WTC11 (cell line): ENCODE data around the gene SH2D4B. TPM values are rescaled to one million over a fixed set of nuclear protein-coding genes. Genes with fewer than 3 reads are reported as not detected.

Experiments
- ATAC-seq: fragments of 200-7000 bp; cut with Tn5 transposase; 2 replicates; pipeline ENCODE4 v1.10.0; 2021; ENCODE audit warnings: mild to moderate bottlenecking, moderate library complexity
- CTCF ChIA-PET: fragments of 300-600 bp; sonication (Branson Sonifier 250); formaldehyde crosslinking; loops from one replicate; lab custom pipeline; 2021; ENCODE audit warnings: antibody characterized with exemption; lab: Charles Lee
- POLR2A ChIA-PET: fragments of 350-600 bp; sonication (Branson Sonifier 250); formaldehyde crosslinking; loops from one replicate; lab custom pipeline; 2021; ENCODE audit warnings: antibody characterized with exemption; lab: Charles Lee
- DNase-seq: peaks from one replicate; pipeline ENCODE4 v3.0.0; 2021; ENCODE audit warnings: low spot score
- H3K27ac Mint-ChIP-seq: 2 replicates; pipeline ENCODE4 v1.8.0; 2021; ENCODE audit warnings: mixed read lengths
- H3K27me3 Mint-ChIP-seq: 2 replicates; pipeline ENCODE4 v1.8.0; 2021; ENCODE audit warnings: low read depth, mild to moderate bottlenecking, moderate library complexity, mixed read lengths
- H3K36me3 Mint-ChIP-seq: 2 replicates; pipeline ENCODE4 v1.8.0; 2021; ENCODE audit warnings: mixed read lengths
- H3K4me1 Mint-ChIP-seq: 2 replicates; pipeline ENCODE4 v1.8.0; 2022; ENCODE audit warnings: mixed read lengths
- H3K4me3 Mint-ChIP-seq: 2 replicates; pipeline ENCODE4 v1.8.0; 2021; ENCODE audit warnings: mild to moderate bottlenecking, moderate library complexity, mixed read lengths
- H3K9me3 Mint-ChIP-seq: 2 replicates; pipeline ENCODE4 v1.8.0; 2021; ENCODE audit warnings: mixed read lengths
- ARID4B ChIP-seq: sonication (generic); formaldehyde crosslinking; IDR thresholded peaks from 2 replicates; pipeline ENCODE4 v1.8.0; 2023; ENCODE audit warnings: missing genetic modification reagents, mild to moderate bottlenecking, borderline replicate concordance
- ATF3 ChIP-seq: sonication (generic); formaldehyde crosslinking; conservative IDR thresholded peaks from 2 replicates; pipeline ENCODE4 v1.8.1; 2022; ENCODE audit warnings: mild to moderate bottlenecking, missing genetic modification reagents
- E2F4 ChIP-seq: sonication (generic); formaldehyde crosslinking; IDR thresholded peaks from 2 replicates; pipeline ENCODE4 v1.8.1; 2022; ENCODE audit warnings: low read depth, mild to moderate bottlenecking, moderate library complexity, missing genetic modification reagents, borderline replicate concordance
- FOXK1 ChIP-seq: sonication (generic); formaldehyde crosslinking; IDR thresholded peaks from 2 replicates; pipeline ENCODE4 v1.8.0; 2022; ENCODE audit warnings: mild to moderate bottlenecking, moderate library complexity, missing genetic modification reagents
- FOXP4 ChIP-seq: sonication (generic); formaldehyde crosslinking; IDR thresholded peaks from 2 replicates; pipeline ENCODE4 v1.8.0; 2022; ENCODE audit warnings: mild to moderate bottlenecking, missing genetic modification reagents
- IRF1 ChIP-seq: sonication (generic); formaldehyde crosslinking; IDR thresholded peaks from 2 replicates; pipeline ENCODE4 v1.8.0; 2023; ENCODE audit warnings: missing genetic modification reagents
- IRF2 ChIP-seq: sonication (generic); formaldehyde crosslinking; IDR thresholded peaks from 2 replicates; pipeline ENCODE4 v1.8.0; 2022; ENCODE audit warnings: low read depth, missing genetic modification reagents, borderline replicate concordance
- JUN ChIP-seq: sonication (generic); formaldehyde crosslinking; IDR thresholded peaks from 2 replicates; pipeline ENCODE4 v1.8.0; 2023; ENCODE audit warnings: mild to moderate bottlenecking, missing genetic modification reagents
- NR1H2 ChIP-seq: sonication (generic); formaldehyde crosslinking; IDR thresholded peaks from 2 replicates; pipeline ENCODE4 v1.9.0; 2021; ENCODE audit warnings: mild to moderate bottlenecking, moderate library complexity, missing genetic modification reagents
- NR3C1 ChIP-seq: sonication (generic); formaldehyde crosslinking; conservative IDR thresholded peaks from 2 replicates; pipeline ENCODE4 v1.8.1; 2023; ENCODE audit warnings: low read depth, mild to moderate bottlenecking, missing genetic modification reagents
- OVOL2 ChIP-seq: fragments of 250-450 bp; sonication (Bioruptor Pico); IDR thresholded peaks from 2 replicates; pipeline ENCODE4 v1.9.0; 2021; ENCODE audit warnings: mild to moderate bottlenecking, borderline replicate concordance
- RELA ChIP-seq: sonication (generic); formaldehyde crosslinking; IDR thresholded peaks from 2 replicates; pipeline ENCODE4 v1.8.1; 2022; ENCODE audit warnings: missing genetic modification reagents, mild to moderate bottlenecking, borderline replicate concordance
- SMAD3 ChIP-seq: sonication (generic); formaldehyde crosslinking; IDR thresholded peaks from 2 replicates; pipeline ENCODE4 v1.8.0; 2022; ENCODE audit warnings: missing genetic modification reagents, mild to moderate bottlenecking, borderline replicate concordance
- TCF7 ChIP-seq: sonication (generic); formaldehyde crosslinking; IDR thresholded peaks from 2 replicates; pipeline ENCODE4 v1.8.0; 2022; ENCODE audit warnings: mild to moderate bottlenecking, low read depth, missing genetic modification reagents, moderate library complexity
- ZNF671 ChIP-seq: fragments of 250-450 bp; sonication (Bioruptor Pico); IDR thresholded peaks from 2 replicates; pipeline ENCODE4 v1.8.0; 2021; ENCODE audit warnings: mild to moderate bottlenecking
- total RNA-seq: library from RNA; stranded (reverse); gene quantifications from 3 replicates; pipeline ENCODE4 v1.2.3, GENCODE V29; 2021
- TF ChIP-seq, protein P1 (sequence below): sonication (generic); formaldehyde crosslinking; IDR thresholded peaks from 2 replicates; pipeline ENCODE4 v1.8.1; 2023; ENCODE audit warnings: mild to moderate bottlenecking, missing genetic modification reagents
- TF ChIP-seq, protein P2 (sequence below): sonication (generic); formaldehyde crosslinking; IDR thresholded peaks from 2 replicates; pipeline ENCODE4 v1.8.0; 2022; ENCODE audit warnings: mild to moderate bottlenecking, missing genetic modification reagents
- TF ChIP-seq, protein P3 (sequence below): fragments of 250-450 bp; sonication (Bioruptor Pico); IDR thresholded peaks from 2 replicates; pipeline ENCODE4 v2.1.2; 2022; ENCODE audit warnings: mild to moderate bottlenecking, moderate library complexity
- TF ChIP-seq, protein P4 (sequence below): sonication (generic); formaldehyde crosslinking; IDR thresholded peaks from 2 replicates; pipeline ENCODE4 v1.8.0; 2022; ENCODE audit warnings: mild to moderate bottlenecking, missing genetic modification reagents

The SH2D4B gene
- total RNA-seq, 1 experiment from 2014 or later: 0.04 TPM

DNA sequence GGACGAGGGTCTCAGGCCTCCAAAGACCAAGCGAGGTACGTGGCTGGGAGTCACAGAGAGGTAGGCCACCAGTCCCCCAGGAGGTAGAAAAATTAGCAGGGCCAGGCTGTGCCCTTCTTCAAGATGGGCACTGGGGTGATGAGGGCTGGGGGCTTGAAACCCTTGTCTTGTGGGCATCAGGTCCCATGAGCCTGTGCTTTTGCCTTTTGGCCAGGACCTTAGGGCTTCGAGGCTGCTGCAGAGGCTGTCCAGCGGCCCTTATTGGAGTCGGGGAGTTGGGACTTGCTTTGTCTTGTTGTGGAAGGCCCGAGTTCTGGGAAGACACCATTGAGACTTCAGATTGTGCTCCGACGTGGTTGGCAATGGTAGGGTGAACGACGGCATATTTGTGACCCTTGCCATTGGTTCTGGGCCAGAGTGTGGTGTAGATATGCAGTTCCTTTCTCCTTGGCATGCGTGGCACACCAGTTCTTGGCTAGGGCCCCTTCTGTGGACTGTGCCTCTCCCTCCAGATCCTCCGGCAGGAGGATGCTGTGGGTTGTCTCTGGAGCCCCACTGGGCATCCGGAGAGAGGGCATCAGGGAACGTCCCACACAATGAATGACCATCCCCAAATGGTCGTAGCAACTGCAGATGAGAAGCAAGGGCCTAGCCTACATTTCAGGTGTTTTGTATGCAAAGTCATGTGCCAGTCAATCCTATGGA lies 931 bp downstream of the SH2D4B start:
- no peak for DNase-seq
- H3K4me3 Mint-ChIP-seq: no peak overlapping the region
- TF ChIP-seq NR1H2 (CRISPR knock-in tag) (no peak), SMAD3 (CRISPR knock-in tag) (no peak), TCF7 (no peak), ZNF671 (CRISPR knock-in tag) (no peak), FOXP4 (CRISPR knock-in tag) (no peak), IRF2 (CRISPR knock-in tag) (no peak), ATF3 (CRISPR knock-in tag) (no peak), RELA (CRISPR knock-in tag) (no peak), NR3C1 (CRISPR knock-in tag) (no peak), E2F4 (CRISPR knock-in tag) (no peak), ARID4B (no peak), JUN (CRISPR knock-in tag) (no peak), IRF1 (CRISPR knock-in tag) (no peak), FOXK1 (CRISPR knock-in tag) (no peak), OVOL2 (CRISPR knock-in tag) (no peak)
- TF ChIP-seq, protein P1, sequence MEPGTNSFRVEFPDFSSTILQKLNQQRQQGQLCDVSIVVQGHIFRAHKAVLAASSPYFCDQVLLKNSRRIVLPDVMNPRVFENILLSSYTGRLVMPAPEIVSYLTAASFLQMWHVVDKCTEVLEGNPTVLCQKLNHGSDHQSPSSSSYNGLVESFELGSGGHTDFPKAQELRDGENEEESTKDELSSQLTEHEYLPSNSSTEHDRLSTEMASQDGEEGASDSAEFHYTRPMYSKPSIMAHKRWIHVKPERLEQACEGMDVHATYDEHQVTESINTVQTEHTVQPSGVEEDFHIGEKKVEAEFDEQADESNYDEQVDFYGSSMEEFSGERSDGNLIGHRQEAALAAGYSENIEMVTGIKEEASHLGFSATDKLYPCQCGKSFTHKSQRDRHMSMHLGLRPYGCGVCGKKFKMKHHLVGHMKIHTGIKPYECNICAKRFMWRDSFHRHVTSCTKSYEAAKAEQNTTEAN (CRISPR knock-in tag): no peak
- TF ChIP-seq, protein P2, sequence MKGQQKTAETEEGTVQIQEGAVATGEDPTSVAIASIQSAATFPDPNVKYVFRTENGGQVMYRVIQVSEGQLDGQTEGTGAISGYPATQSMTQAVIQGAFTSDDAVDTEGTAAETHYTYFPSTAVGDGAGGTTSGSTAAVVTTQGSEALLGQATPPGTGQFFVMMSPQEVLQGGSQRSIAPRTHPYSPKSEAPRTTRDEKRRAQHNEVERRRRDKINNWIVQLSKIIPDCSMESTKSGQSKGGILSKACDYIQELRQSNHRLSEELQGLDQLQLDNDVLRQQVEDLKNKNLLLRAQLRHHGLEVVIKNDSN: no peak
- TF ChIP-seq, protein P3, sequence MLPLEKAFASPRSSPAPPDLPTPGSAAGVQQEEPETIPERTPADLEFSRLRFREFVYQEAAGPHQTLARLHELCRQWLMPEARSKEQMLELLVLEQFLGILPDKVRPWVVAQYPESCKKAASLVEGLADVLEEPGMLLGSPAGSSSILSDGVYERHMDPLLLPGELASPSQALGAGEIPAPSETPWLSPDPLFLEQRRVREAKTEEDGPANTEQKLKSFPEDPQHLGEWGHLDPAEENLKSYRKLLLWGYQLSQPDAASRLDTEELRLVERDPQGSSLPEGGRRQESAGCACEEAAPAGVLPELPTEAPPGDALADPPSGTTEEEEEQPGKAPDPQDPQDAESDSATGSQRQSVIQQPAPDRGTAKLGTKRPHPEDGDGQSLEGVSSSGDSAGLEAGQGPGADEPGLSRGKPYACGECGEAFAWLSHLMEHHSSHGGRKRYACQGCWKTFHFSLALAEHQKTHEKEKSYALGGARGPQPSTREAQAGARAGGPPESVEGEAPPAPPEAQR: no peak
- TF ChIP-seq, protein P4, sequence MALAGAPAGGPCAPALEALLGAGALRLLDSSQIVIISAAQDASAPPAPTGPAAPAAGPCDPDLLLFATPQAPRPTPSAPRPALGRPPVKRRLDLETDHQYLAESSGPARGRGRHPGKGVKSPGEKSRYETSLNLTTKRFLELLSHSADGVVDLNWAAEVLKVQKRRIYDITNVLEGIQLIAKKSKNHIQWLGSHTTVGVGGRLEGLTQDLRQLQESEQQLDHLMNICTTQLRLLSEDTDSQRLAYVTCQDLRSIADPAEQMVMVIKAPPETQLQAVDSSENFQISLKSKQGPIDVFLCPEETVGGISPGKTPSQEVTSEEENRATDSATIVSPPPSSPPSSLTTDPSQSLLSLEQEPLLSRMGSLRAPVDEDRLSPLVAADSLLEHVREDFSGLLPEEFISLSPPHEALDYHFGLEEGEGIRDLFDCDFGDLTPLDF (CRISPR knock-in tag): no peak
- peaks cover 3% of the 10 kb centered on the region; the same call in 1 of the 2 replicates for H3K27me3 Mint-ChIP-seq
- H3K9me3 Mint-ChIP-seq: peaks cover 9% of the 10 kb centered on the region; the same call in 1 of the 2 replicates
- CTCF ChIA-PET: interaction anchor here (0.9 to 2.4 kb wide), 2 partner anchors 33 to 124 kb away, joined by 4 to 10 read pairs; no protein-coding TSS in a partner anchor
- no peak overlapping the region for H3K27ac Mint-ChIP-seq
- POLR2A ChIA-PET: no interaction called here
- no peak for ATAC-seq
- peaks cover 8% of the 10 kb centered on the region for H3K36me3 Mint-ChIP-seq
- no peaks in the 10 kb centered on the region for H3K4me1 Mint-ChIP-seq
